GM19397 (cell line): Measurements from ENCODE around the gene RAB38.

Source experiments
- ATAC-seq: cut with Tn5 transposase; IDR thresholded peaks from one replicate; pipeline ENCODE4 v1.9.1; 2021; ENCODE audit warnings: mild to moderate bottlenecking, moderate library complexity; ENCODE audit not compliant: unreplicated experiment

Gene RAB38

DNA sequence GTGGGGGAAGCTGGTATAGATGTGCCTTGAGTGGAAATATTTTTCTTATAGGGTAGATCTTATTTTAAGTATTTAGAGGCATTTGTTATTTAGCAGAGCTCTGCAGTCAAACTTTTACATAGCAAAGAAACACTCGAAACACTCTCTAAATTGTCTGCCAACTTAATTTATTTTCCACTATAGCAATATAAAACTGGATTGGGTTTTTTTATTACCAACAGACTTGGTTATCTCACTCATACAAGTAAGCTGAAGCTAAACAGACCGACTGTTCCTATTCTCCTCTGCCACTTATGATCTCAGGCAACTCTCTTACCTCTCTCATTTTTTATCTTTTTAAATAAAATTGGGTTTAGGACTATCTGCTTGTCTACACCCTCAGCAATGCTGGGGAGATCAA is 4.6 kb downstream of the RAB38 start:
- no peak for ATAC-seq

- no peak for ATAC-seq
Measured at GRCh38 chr11:88169881-88170280, 5.4 kb downstream of the RAB38 start.

GRCh38 chr11:88169471-88169870 is 5.8 kb downstream of the RAB38 start:
- ATAC-seq: no peak

DNA sequence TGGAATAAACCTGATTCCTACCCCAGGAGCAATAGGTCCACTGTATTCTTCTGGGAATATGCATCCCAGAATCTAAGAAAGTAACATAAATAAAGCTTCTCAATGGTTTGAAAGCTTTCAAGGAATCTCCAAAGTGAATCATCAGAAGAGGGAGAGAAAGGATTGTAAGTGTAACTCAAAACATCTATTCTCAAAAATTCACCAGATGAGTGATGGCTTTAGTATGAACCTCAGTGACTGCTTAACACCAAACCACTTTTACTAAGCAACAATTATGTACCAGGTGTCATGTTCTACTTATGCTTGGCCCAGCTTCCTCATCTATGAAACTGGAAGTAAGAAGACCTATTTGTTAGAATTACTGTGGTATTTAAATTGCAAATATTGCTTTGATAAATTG is 7.4 kb downstream of the RAB38 start:
- ATAC-seq: no peak

DNA sequence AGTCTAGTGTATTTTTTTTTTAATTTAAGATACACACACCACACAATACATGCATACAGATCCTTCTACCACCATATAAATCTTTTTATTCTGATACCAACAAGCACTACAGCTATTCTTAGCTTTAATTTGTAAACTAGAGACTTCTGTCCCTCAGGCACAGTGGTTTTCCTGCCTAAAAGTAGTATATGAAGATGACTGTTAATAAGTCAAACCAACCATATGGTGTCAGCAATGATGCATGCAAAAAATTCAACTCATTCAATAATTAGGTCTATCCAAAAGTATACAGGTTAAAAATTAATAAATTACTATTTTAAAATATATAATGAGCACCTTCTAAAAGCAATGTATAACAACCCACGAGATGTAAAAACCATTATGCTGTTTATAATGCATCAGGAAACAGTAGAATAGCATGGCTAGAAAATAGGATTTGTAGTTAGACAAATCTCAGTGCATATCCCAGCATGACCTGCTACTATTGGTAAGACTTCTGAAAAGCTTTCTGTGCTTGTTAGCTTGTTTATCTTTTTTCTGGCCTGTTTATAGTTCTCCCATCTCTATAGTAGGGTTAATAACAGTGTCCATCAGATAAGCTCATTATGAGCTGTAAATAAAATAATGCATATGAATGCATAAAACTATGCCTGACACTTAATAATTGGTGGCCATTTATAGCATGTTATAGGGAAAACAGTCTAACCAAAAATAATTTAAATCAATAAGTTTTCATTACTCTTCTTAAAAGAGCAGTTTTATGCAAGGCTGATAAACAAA is 10.2 kb downstream of the RAB38 start:
- no peak for ATAC-seq

GRCh38 chr11:88164320-88164719 is 10.9 kb downstream of the RAB38 start:
- ATAC-seq: no peak

DNA sequence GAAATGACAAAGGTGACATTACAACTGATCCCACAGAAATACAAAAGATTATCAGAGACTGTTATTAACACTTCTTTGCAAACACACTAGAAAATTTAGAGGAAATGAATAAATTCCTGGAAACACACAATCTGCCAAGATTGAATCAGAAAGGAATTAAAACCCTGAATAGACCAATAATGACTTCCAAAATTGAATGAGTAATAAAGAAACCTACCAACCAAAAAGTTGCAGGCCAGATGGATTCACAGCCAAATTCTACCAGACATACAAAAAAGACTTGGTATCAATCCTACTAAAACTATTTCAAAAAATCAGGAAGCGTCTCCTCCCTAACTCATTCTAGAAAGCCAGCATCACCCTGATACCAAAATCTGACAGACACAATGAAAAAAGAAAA is 17.2 kb downstream of the RAB38 start:
- ATAC-seq: no peak

DNA sequence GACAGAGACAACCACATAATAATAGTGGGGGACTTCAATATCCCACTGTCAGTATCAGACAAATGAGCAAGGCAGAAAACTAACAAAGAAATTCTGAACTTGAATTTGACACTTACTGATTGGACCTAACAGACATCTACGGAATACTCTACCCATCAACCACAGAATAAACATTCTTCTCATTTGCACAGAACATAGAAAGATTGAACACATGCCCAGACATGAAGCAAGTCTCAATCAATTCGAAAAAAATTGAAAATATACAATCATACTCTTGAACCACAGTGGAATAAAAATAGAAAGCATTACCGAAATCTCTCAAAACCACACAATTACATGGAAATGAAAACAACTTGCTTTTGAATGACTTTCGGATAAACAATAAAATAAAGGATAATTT is 17.9 kb downstream of the RAB38 start:
- ATAC-seq: no peak

DNA sequence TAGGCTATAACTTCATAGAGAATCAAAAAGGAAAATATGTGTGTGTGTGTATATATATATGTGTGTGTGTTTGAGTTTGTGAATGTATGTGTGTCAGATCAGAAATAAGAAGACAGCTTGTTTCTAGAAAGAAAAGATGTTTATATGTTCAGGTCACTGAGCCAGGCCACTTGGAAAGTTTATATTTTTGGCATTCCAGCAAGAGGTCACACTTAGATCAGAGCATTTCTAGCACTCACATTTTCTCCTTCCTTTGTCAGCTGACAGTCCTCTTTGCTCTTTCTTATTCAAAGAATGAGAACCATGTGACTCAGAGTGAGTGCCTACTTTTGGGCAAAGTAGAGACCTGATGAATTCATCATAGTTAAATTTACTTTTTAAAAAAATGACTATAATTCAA is 22.9 kb downstream of the RAB38 start:
- no peak for ATAC-seq

GRCh38 chr11:88151709-88152265 is 23.5 kb downstream of the RAB38 start:
- no peak for ATAC-seq

DNA sequence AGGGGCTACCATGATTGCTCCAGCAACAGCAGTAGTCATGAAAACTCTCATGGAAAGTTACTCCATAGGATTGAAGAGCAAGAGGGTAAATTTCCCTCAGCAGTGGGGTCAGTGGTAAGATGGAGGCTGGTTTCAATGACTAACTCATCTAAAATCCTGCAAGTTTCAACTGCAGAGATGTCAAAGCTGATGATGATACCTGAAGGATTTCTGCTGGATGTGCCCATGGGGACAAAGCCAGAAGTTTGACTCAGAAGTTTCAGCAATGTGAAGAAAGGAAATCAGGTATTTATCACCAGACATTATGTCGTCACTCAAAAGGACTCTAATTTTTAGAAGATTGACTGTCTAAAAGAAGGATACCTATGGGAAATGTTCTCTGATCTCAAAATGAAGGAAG is 29.1 kb downstream of the RAB38 start:
- ATAC-seq: no peak

DNA sequence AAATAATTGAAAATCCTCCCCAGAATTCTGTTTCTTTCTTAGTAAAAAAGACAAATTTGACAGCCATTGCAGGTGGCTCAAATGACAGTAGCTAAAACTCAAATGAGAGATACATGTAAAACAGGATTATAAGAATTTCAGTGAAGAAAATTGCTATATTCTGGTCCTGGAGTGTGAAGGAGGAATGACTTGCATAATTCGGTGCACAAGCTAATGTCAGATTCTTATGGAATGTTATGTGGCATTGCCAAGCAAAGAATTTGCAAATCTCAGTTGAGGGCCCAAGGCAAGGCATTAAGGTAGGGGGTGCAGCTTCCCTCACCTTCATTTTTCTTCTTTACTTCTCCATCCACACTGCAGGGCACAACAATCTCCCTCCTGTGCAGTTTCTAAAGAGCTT is 35.4 kb downstream of the RAB38 start:
- ATAC-seq: no peak

DNA sequence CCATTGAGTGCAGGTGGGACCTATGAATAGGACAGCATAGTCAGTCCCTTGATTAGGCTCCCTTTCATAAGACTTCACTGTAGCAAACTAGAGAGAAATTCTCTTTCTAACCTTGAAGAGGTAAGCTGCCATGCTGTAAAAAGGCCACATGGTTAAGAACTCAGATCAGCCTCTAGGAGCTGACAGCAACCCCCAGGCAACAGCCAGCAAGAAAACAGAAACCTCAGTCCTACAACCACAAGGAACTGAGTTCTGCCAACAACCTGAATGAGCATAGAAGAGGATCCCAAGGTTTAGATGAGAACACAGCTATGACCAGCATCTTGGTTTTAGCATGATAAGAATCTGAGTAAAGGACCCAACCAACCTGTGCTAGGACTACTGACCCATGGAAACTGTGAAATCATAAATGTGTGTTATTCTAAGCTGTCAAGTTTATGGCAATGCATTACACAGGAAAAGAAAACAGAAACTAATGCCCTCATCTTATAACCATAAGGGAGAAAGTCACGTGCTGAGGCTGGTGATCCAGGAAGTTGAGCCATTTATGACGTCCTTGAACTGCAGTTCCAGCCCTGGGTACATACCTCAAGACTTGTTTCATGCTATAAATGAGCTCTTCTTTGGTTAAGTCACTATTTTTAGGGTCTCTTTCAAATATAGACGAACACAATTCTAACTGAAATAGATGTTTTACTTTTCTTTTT is 43.3 kb downstream of the RAB38 start:
- no peak for ATAC-seq

DNA sequence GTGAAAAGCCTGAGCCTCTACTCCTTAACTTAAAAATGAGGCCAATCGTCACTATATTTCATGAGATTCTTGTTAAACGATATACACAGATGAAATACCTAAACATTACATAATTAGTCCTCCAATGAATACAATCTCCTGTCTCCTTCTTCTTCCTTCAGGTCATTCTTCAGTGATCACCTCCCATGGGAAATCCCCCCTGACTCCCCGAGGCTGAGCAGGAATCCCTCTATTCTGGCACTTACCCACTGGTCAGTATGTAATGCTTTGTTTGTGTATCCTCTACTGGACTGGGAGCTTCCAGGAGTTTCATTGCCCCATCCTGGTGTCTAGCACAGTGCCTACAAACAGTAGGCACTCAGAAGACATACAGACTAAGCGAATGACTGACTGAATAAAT is 52.3 kb downstream of the RAB38 start:
- ATAC-seq: no peak

DNA sequence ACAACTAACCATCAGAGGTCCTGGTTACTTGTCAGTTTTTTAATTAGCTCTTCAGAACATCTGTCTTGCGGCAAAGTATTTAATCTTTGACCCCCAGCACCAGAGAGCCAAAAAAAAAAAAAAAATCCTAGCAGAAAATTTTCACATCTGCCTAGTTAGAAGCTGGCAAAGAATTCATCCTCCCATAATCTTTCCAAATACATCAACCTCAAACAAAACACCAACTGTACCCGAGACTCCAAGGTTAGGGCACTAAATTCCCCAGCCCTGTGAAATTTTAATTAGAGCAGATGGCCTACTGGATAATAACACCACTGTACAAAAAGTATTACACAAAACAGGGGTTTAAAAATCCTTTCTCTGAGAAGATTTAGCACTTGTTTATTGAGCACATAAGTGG is 55.7 kb downstream of the RAB38 start:
- ATAC-seq: no peak

GRCh38 chr11:88117281-88117858 is 57.9 kb downstream of the RAB38 start:
- no peak for ATAC-seq

- ATAC-seq: no peak
Measured at GRCh38 chr11:88115828-88116755, 59.2 kb downstream of the RAB38 start.

- no peak for ATAC-seq
Measured at GRCh38 chr11:88114486-88115045, 60.7 kb downstream of the RAB38 start.

GRCh38 chr11:88106666-88107065 is 68.6 kb downstream of the RAB38 start:
- ATAC-seq: no peak

DNA sequence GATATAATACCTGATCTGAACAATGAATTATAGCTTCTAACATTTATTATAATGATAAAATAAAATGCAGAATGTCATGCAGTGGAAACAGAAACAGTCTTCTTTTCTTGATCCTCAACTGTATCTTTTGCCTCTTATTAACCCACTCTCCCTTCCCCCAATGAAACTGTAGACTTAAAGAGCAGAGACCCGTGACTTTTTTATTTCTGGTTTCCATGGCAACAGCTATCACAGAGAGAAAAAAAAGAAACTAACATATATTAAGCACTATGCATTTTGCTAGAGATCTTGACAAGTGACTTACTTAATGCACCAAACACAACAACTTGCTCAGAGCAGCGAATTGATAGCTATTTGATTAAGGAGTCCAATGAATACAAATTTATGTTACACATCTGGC is 69.3 kb downstream of the RAB38 start:
- ATAC-seq: no peak

DNA sequence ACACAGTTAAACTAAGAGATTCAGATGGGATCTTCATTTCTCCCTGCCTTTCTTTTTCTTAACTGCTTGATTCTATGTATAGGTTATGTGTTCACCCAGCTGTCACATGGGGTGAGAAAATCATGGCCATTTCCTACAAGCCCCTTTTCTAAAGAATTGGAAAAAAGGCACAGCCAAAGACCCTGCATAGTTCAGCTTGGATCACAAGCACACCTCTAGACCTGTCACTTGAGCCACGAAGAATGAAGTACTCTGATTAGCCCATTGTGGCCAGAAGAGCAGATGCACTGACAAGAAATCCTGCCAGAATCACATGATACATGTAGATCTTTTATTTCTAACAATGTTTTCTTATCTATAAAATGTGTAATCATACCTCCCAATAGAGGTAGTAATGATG is 69.7 kb downstream of the RAB38 start:
- no peak for ATAC-seq
